Suppressor macrophage treated with lipopolysaccharide for 4 hours (primary cell): Measurements from ENCODE around the gene ZNF189.
A peak's percentile ranks its signal among the peaks of the same experiment; 100 is the strongest.

Experiments
- DNase-seq: peaks from one replicate; pipeline ENCODE4 v3.0.0-alpha.2; 2020

The ZNF189 gene

DNA sequence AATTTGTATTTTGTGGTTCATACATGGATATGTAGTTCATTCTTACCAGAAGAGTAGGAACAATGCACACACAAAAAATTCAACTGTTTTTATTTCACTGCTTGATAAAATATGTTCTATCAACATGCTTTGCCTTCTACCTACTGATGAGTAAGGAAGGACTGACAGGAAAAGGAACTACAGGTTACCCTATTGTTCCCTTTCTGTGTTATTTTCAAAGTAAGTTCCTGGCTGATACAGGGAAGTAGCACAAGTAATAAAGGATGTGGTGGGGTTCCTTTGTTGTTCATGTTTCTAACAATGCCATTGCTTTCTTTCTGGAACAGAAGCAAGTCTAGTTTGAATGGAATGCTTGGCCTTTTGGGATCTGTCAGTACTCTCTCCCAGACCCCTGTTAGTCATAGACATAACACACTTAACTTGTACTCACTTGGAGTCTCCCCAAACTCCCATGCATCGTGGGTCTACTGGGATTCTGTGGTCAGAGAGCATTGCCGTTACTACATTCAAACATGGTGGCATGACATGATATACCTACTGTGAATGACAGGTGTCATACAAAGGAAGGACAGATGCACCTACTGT is 57.1 kb downstream of the ZNF189 start:
- no peak for DNase-seq

DNA sequence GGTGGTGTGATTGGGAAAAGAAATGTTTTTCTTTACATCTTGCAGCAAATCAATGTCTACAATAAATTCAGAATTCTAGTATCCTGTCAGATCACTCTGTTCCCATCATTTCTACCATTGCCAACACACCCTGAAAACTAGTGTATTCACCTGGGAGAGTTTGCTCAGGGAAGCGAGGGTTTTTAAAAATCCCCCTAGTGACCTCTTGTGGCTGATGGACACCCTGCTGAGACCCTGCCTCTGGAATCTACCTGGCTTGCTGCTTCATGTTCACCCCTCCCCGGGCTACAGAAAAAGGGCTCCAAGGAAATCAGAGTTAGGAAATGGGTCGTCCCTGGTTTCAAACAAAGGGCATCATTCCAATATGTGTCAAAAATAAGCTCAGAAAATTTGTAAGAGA is 58.4 kb downstream of the ZNF189 start:
- DNase-seq = no peak

DNA sequence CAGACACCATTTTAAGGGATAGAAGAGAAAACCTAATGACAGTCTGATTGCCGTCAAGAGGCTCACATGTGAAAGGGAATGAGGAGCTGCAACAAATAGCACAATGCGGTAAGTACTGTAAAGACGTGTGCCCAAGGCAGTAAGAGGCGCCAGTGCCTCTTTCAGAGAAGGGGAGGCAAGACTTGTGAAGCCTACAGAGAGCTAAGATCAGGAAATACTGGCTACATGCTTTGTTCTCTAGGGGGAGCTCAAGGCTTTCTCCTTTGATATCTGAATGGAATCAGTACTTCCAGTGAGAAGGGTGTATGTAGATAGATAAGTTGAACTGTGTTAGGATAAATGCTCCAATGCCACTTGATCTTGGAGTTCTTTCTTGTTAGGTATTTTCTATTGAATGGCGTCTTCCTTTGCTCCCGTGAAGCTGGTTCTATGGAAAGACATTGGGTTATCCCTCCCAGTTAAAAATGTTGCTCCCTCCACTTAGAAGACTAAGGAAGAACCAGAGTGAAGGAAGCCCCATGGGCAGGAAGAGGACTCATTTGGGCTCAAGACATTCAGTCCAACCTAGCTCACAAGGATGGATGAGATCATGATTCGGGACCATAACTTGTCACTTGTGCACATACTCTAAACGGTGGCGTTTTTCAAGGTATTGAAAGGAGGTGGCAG is 60.4 kb downstream of the ZNF189 start:
- DNase-seq = peak; percentile 69
